DLD1 (cell line): Measurements from ENCODE around the gene RSPH6A.
"Not testable (repeated sequence)": the region's sequence is repeated elsewhere in the genome, so short reads cannot be mapped to it uniquely, and the experiment has no call there.

Experiments used
- in situ Hi-C: cut with HindIII; loops from 2 replicates; pipeline ENCODE4 v1.10.0; 2017; ENCODE audit warnings: low sequenced_read_pairs

RSPH6A gene

DNA sequence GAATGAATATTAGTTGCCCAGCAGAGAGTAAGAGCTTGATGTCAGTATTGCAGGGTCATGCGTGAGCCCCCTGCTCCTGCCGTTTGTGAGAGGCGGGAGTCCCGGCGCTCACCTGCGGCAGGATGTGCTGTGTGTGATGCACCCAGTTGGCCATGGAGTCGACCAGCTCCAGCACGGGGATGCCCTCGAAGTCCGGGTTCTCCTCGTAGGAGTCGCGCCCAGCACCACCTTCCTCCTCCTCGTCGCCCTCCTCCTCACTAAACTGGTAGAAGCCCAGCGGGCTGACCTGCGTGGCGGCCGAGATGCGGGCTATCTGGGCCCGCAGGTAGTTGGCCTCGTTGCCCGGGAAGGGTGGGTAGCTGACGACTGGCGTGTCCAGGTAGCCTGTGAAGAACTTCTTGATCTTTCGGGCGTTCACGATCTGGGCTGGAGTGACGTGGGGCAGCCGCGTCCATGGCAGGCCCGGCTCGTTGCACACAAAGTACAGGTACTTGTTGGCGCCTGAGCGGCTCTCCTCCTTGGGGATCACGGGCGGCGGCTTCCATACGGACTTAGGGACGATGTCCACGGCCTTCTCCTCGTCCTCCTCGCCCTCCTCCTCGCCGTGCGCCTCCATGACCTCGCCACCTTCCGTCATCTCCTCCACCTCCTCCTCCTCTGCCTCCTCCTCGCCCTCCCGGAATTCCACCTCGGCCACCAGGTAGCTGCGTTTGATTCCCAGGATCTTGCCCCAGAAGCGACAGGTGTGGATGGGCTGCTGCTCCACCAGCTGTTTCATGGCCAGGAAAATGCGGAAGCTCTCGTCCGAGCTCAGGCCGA lies 10.8 kb downstream of the RSPH6A start:
- in situ Hi-C loops = no loop called here

DNA sequence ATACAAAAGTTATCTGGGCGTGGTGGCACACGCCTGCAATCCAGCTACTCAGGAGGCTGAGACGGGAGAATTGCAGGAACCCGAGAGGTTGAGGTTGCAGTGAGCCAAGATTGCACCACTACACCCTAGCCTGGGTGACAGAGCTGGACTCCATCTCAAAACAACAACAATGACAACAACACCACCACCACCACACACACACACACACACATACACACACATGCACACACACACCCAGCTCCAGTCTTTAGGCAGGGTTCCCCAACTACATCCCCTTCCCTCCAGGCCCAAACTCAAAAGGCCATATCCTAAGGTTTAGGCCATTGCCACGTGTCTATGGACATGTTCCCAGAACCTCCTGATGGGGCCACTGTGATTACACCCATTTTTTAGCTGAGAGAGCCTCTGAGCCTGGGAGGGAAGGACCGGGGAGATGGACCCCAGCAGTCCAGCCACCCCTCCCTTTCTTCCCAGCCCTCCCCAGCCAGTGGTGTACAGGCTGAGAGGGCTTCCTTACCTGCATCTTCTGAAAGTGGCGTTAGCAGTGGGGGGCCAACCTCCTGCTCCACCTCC lies 13.4 kb downstream of the RSPH6A start:
- in situ Hi-C loops = no loop called here

DNA sequence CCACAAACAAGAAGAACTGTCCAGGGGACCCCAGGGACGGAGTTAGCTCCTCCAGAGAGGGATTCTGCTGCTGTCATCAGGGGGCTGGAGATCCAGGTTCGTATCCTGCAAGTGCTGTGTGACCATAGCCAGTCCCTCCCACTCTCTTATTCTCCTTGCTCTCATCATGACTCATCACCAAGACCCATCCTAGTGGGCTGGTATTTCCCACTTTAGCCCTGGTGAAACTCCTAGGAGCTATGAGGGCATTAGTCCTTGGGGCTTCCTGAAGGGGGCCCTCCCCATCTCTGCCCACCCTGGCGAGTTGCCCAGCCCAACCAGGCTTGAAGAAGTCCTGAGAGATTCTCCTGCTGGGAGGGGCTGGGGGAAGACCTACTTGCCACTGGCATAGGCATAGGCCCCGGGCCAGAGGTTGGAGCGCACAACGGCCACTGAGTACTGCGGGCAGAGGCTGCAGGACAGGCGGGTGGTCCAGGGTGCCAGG lies 15.0 kb downstream of the RSPH6A start:
- in situ Hi-C loops = no loop called here

DNA sequence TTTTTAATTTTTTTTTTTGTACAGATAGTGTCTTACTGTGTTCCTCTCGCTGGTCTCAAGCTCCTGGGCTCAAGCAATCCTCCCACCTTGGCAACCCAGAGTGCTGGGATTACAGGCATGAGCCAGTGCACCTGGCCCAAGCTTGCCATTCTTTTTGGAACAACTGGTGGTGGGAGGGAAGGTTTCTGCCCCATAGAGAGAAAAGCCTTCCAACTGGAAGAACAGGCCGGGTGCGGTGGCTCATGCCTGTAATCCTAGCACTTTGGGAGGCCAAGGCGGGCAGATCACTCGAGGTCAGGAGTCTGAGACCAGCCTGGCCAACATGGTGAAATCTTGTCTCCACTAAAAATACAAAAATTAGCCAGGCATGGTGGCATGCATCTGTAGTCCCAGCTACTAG lies 15.6 kb downstream of the RSPH6A start:
- in situ Hi-C loops = not testable (repeated sequence)

DNA sequence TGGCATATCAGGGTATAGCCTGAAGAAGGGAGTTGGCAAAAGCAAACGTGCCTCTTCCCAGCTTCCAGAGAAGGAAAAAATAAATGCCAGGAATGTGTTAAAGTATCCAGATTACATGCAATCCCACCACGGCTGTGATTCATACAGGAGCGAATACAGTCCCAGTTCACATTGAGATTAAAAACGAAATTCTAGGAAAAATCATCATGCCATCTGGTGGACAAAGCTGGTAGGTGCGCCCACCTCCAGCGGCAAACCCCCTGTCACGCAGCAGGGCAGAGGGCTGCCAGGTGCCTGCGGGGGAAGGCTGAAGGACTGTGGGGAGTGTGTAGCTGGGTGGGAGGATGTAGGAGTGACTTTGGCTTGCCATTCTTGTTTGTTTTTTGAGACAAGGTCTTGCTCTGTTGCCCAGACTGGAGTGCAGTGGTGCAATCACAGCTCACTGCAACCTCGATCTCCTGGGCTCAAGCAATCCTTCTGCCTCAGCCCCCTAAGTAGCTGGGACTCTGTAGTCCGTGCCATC lies 16.1 kb downstream of the RSPH6A start:
- in situ Hi-C loops = no loop called here

DNA sequence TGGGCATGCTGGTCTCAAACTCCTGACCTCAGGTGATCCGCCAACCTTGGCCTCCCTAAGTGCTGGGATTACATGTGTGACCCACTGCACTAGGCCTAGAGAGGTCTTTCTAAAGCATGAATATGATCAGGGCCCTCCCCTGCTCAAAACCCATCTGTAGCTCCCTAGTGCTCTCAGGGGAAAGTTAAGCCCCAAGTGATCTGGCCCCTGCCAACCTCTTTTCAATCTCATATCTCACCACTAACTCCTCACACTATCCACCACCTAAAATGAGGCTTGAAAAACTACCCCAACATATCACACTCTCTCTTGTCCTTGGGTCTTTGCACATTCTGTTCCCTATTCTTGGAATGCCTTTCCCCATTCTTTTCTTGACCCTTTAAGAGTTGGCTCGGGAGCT lies 20.5 kb downstream of the RSPH6A start:
- in situ Hi-C loops = no loop called here

DNA sequence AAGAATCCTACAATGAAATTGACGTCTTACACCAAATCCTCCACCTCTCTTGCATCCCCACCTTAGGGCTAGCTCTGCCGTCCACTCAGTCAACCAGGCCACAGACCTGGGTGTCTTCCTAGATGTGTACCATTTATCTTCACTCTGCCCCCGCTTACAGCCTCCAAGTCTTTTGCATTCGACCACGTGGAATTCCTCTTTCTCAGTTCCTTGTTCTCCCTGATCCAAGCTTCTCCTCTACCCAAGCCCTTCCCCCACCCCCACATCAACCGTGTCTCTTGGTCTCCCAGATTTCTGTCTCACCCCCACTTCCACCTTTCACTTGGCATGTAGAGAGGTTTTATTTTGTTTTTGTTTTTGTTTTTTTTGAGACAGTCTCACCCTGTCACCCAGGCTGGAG lies 21.2 kb downstream of the RSPH6A start:
- in situ Hi-C loops = no loop called here

DNA sequence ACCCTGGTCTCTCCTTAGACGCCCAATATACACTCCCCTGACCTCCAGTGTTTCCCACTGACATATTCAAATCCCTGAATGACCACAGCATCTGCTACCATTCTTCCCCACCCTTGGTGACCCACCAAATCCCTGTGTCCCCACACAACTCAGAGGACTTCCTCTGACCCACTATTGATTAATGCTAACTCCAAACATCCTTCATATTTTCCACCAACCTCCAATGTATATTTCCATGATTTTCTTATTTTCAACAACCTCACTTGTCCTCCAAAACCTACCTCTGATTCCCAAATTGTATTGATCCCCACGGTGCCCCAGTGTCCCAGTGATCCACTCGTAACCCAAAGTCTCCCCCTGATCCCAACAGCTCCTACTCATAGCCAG lies 21.9 kb downstream of the RSPH6A start:
- in situ Hi-C loops = no loop called here

DNA sequence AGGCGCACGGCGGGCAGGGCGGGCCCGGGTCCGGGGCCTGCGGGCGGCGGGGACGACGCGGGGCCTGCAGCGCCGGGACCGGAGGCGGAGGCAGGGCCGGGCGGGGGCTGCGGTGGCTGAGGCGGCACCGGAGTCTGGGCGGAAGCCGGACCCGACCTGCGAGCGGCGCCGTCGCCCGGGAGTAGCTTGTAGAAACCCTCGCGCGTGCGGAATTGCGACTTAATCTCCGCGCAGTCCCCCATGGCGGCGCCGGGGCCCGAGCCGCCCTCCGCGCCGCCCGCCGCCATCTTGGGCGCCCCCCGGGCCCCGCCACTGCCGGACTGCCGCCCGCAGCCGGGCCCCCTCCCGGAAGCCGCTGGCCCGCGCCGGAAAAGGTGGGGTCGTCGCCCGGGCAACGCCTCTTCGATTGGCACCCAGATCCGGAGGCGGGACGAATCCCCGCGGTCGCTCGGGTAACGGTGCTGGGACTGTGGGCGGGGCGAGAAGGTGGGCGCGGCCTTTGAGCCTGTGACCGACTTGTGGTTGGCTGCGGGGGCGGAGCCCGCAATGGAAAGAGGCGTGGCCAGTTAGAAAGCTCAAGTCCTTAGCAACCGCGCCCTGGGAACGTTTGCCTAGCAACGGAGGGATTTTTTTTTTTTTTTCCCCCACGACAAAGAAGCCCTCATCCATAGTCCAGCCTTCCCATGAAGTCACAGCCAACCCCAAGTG lies 22.5 kb downstream of the RSPH6A start, which contains the start of gene DMWD:
TSS of gene DMWD (minus strand) at position 376 of the 708 bp plus-strand sequence. CDS start at position 287, 89 bp downstream.
- in situ Hi-C loops = no loop called here

DNA sequence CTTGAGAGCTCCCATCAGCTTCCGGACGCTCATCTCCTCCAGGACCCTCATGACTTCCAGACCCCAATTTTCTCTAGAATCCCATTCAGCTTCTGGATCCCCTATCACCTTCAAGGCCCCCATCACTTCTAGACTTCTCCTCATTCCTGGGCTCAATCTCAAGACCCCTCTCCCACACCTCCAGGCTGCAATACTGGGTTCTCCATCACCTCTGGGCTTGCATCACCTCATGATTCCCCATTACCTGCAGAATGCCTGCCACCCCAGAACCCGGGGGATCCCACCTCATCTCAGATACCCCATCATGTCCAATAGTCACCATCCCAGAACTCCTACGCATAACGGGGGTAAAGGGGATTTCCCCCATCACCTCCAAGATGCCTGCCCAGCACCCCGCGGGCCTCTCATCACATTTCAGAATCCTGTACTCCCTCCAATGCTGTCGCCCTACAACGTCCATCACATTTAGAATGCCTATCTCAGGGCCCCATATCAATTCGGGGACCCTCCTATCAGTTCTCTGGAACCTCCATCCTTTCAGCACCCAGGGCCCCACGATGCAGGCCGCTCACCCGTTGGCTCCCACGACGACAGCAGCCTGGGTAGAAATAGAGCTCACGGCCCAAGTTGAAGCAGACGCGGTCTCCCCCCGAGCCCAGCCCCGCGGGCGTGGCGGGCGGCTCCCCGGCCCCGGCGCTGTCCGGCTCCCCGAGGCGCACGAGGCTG lies 23.2 kb downstream of the RSPH6A start:
- in situ Hi-C loops = no loop called here

DNA sequence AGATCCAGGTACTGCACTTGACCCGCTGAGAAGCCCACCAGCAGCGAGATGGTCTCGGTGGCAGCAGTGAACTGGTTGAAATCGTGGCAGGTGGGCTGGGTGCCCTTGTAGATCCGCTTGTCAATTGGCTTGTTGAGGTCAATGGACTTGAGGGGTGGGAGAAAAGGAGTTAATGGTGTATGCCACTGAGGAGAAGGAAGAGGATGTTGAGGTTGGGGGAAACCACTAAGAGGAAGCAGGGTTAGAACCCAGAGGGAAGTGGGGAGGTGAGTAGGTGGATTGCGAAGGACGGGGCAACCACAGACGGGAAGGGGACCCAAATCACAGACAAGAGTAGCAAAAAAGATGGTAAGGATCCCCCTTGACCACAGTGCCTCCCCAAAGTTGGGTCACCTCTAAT lies 24.2 kb downstream of the RSPH6A start:
- in situ Hi-C loops = no loop called here

DNA sequence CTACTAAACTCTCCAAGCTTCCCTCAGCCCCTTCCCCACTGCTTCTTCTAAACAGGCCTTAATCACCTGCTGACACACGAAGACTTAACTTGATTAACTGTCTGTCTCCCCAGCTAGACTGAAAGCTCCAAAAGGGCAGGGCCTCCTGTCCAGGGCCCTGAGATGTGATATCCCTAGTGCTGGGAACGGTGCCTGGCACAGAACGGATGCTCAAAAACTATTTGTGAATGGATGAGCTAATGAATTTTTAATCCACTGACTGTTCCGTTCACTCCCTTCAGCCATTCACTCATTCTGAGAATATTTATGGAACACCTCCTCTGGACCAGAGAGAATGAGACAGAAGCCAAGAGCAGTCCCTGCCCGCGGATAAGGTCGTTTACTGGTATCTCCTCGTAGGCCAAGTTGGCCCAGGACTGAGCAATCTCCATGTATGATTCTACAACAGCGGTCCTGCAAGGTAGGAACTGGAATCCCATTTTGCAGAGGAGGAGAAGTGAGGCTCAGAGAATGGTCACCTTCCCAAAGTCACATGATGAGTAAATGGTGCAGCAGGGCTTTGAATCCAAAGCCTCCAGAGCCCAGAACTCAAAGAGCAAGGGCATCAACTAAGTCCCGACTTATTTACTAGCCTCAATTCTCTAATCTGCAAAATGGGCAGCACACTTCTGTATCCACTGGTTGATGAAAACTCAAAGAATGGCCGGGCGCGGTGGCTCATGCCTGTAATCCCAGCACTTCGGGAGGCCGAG lies 25.9 kb downstream of the RSPH6A start:
- in situ Hi-C loops = no loop called here

DNA sequence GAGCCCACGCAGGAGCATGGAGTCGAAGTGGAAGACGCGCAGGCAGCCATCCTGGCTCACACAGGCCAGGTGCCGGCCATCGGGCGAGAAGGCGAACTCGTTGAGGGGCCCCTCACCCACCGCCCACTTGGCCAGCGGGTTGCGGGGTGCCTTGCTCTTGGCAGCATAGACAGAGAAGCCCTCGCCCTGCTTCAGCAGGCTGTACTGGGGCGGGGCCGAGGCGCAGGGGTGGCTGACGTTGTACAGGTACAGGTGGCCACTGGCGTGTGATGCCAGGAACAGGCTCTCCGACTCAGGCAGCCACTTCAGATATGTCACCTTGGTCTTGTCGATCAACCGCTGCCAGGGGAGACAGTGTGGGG lies 28.6 kb downstream of the RSPH6A start:
- in situ Hi-C loops = no loop called here

DNA sequence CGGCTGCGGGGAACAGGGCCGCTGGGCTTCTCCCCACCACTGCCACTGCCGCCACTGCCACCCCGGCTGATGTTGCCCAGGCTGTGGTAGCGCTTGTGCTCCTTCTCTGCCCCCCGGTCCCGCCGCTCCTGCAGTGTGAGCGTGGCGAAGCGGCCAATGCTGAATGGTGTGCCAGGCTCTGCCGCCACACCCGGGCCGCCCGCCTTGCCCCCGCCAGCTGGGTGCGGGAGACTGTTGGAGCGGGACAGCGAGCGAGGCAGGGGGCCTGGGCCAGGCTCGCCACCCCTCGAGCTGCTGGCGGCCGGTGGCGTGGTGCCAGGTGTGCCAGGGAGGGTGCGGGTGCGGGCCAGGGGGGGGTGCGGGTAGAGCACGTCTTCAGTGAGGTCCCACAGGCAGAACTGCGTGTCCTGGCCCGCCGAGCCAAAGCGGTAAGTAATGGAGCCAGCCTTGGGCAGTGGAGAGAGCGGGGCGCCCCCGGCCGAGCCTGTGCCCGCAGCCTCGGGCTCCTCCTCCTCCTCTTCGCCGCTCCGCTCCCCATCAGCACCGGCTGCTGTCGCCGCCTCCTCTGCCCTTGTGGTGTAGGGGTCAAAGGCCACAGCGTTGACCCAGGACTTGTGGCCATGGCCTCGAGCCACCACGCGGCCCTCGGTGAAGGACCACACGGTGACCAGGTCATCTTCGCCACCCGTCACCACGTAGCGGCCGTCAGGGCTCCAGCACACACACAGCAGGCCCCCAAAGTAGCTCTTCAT lies 29.2 kb downstream of the RSPH6A start:
- in situ Hi-C loops = no loop called here

DNA sequence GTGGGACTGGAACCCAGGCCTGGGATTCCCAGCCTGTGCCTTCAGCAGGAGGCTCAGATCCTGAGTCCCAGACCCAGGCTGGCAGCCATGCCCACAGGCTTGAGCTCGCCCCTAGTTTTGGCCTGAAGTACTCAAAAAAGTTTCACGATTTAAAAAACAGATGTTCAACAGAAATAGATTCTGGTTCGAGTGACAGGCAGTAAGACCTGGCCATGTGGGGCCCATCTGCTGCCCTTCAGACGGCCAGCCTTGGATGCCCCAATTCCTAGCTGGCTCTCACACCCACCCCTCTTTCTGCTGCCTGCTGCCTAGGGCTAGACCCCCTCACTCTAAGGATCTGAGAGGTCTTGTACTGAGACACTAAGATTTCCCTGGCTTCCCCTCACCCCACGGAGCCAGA lies 30.0 kb downstream of the RSPH6A start:
- in situ Hi-C loops = no loop called here

DNA sequence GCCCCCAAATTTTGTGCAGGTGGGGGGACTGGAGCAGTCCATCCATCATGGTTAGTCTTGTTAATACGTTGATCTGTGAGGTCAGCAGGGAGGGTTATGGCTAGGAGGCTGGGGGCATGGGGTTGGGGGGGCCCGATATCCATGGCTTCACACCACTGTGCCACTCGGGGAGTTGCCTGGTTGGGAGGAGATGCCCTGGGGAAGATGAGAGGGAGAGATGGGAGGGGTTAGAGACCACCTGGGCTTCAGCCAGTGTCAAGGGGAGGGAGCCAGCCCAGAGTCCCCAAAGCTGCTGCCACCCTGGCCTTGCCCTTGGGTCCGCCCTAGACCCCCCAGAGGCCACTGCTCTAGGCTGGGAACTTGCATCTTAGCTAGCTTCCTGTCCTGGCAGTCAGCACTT lies 31.0 kb downstream of the RSPH6A start:
- in situ Hi-C loops = no loop called here

DNA sequence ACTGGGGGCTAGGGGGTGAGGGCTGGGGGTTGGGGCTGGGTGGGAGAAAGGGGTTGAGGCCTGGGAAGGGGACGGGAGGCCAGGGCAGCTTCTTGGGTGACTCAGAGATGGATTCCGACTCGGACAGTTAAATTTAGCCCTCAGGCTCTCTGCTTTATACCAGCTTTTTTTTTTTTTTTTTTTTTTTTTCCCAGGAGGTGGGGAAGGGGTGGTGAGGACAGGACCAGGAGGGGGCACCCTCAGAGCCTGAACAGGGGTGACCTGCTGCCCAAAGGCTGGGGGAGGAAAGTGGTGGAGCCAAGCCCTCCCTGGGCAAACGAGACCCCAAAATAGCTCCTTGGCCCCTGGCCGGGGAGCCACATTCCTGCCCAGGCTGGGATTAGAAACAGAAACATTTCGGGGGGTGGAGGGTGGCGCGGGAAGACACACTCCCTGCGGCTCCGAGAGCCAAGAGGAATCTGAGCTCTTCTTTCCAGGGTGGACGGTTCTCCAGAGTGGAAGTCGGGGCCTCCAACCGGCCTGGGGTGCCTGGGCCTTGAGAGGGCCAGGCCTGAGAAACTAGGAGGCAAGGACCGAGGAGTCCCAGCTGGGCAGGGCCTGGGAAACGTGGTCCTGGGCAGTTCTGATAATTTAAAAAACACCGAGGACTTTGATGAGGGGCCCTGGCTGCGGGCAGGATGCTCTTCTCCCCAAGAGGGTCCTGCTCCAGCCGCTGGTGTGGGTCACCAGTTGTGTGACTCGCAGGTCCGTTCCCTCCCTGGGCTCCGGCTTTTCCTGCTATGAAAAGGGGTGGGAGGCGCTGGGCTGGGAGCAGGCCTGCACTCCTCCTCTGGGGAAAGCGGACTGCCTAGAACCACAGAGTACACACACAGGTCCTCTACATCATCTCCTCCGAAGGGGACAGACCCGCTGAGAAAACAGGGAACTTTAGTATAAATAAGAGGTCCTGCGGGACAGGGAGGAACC lies 32.0 kb downstream of the RSPH6A start:
- in situ Hi-C loops = no loop called here

DNA sequence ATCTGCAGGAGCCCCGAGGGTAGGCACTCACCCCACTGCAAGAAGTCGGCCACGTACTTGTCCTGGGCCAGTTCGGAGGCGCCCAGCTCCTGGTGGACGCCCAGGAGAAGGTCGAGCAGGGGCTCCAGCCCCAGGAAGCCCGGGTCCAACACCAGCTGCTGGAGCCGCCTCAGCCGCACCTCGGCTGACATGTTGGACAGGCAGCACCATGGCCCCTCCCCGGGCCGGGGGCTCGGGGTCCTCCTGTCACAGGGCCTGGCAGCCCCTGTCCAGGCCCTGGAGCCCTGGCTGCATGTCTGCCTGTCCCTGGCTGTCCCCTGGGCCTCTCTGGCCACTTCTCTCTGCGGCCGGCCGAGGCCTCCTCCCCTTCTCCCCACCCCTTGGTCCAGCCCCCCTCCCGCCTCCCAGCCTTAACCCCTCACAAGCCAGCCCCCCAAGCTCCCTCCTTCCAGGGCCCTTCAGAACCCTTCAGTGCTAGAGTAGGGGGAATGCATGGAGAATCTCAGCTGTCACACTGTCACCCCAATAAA lies 32.9 kb downstream of the RSPH6A start, which contains the start of gene DMPK:
TSS of gene DMPK (minus strand) at position 329 of the 530 bp plus-strand sequence. CDS start at position 191, 138 bp downstream.
- in situ Hi-C loops = no loop called here
